Measurements from ENCODE around the gene SCAMP1. TPM values are rescaled to one million over a fixed set of nuclear protein-coding genes. Genes with fewer than 3 reads are reported as not detected.

The SCAMP1 gene
- total RNA-seq, 1 experiment from 2014 or later = 36.0 TPM

- H3K4me1 Mint-ChIP-seq = no peaks in the 10 kb centered on the region
- H3K14ac ChIP-seq (ENCODE audit: insufficient read depth, low read length) = no peak overlapping the region
Observed at GRCh38 chr5:78476795-78477194, 116.4 kb downstream of the SCAMP1 start.

More at GRCh38 chr5:78476795-78477194, 116.4 kb downstream of the SCAMP1 start:
- no peak overlapping the region for H3K27ac ChIP-seq (ENCODE audit: insufficient read length, low read depth, low read length)
- H2BK5ac ChIP-seq (ENCODE audit: insufficient read length, low read length) = no peak overlapping the region
- H3K79me2 ChIP-seq (ENCODE audit: insufficient read depth, low read length) = no peaks in the 10 kb centered on the region
- no peak overlapping the region for H3K4ac ChIP-seq (ENCODE audit: low read depth, low read length)
- Mint-ChIP-seq H3K27ac (no peak overlapping the region), H3K27me3 (ENCODE audit: low read depth) (no peaks in the 10 kb centered on the region), H3K36me3 (ENCODE audit: insufficient read depth in 1 of 3, low read depth in 3 of 3) (peaks cover 0 to 2% (median 2%) of the 10 kb centered on the region in 3 experiments; a peak in 2 of 7 replicates), H3K4me3 (no peak overlapping the region), H3K9me3 (no peaks in the 10 kb centered on the region)
- H3K18ac ChIP-seq (ENCODE audit: insufficient read length, low read depth, low read length) = no peak overlapping the region
- H4K91ac ChIP-seq (ENCODE audit: insufficient read length, low read depth, low read length) = no peak overlapping the region
- H2BK12ac ChIP-seq (ENCODE audit: insufficient read length, low read depth, low read length) = no peak overlapping the region
- H2AFZ ChIP-seq (ENCODE audit: low read length) = no peak overlapping the region
- H3K9me3 ChIP-seq (ENCODE audit: control insufficient read depth, low read depth, low read length) = no peaks in the 10 kb centered on the region
- no peaks in the 10 kb centered on the region for H3K27me3 ChIP-seq (ENCODE audit: insufficient read depth, low read length)
- no peaks in the 10 kb centered on the region for H3K79me1 ChIP-seq (ENCODE audit: insufficient read depth, low read depth, low read length, poor library complexity, severe bottlenecking)
- no peak overlapping the region for H2BK15ac ChIP-seq (ENCODE audit: low read depth, low read length)
- no peak overlapping the region for H4K8ac ChIP-seq (replicated peaks; ENCODE audit: insufficient read length, low read depth, low read length)
- no peak overlapping the region for H3K9ac ChIP-seq (ENCODE audit: extremely low read depth, insufficient read length, low read length)
- H4K20me1 ChIP-seq (ENCODE audit: control insufficient read depth, insufficient read depth, insufficient read length) = no peaks in the 10 kb centered on the region
- H2AK5ac ChIP-seq (ENCODE audit: insufficient read length, low read length) = no peak overlapping the region
- H3K23ac ChIP-seq (ENCODE audit: insufficient read length, low read depth, low read length) = no peak overlapping the region
- H3K56ac ChIP-seq (ENCODE audit: insufficient read length, low read depth, low read length) = no peak overlapping the region
- no peak overlapping the region for H4K5ac ChIP-seq (ENCODE audit: insufficient read length, low read depth, low read length)
- no peaks in the 10 kb centered on the region for H3K23me2 ChIP-seq (ENCODE audit: insufficient read length, low read depth, low read length, poor library complexity, severe bottlenecking)
- H2BK20ac ChIP-seq (ENCODE audit: low read depth, low read length, poor library complexity, severe bottlenecking) = no peak overlapping the region
- no peak overlapping the region for H3K4me2 ChIP-seq (ENCODE audit: insufficient read depth, insufficient read length, low read length)
- no peak for DNase-seq
- no peak overlapping the region for H2BK120ac ChIP-seq (ENCODE audit: low read depth, low read length, poor library complexity, severe bottlenecking)
- no CpG with 5 or more reads among the region's 1 CpG for WGBS (ENCODE audit: extremely low coverage, insufficient read length, low lambda C conversion rate)
- no peak for TF ChIP-seq CTCF (conservative IDR thresholded peaks at IDR 0.05)
- H3T11ph ChIP-seq (ENCODE audit: low read length) = no peak overlapping the region
- H3K4me1 ChIP-seq (ENCODE audit: insufficient read depth, low read length) = no peaks in the 10 kb centered on the region
